ENCODE results near the gene AGBL1. TPM values are rescaled to one million over a fixed set of nuclear protein-coding genes. Genes with fewer than 3 reads are reported as not detected.

Gene AGBL1
- total RNA-seq, 1 donor from 2014 or later = not detected

DNA sequence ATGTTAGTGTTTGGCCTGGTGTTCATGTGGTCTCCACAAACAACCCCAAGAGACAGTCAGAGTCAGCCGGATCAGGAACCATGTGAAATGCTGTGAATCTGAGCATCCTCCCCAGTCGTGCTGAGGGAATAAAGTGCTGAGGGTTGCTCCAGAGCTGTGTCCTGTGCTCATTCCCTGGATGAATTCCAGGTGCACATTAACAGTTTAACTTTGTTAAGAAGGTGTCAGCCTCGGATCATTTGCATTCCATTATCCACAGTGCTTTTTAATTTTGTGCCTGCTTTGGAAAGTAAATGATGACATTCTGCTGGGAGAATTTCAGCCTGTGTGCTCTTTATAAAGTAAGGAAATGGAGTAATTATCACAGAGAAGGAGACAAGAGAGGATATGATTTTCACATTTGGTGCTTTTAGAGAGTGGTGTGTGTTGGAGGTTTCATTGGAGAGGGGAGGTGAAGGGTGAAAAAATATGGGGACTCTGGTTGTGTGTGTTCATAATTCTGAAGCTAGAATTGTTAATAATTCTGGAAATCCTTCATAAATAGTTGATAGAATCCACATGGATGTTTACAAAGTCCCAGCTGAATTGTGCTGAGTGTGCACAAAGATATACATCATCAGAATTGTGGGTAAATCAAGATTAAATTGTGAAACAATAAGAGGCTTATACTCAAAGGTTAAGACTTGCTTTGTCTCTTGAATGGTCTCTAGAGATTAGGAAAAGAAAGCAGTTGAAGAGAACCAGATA is 621.4 kb downstream of the AGBL1 start:
- DNase-seq (ENCODE audit: low read depth in 2 of 2) = no peak

DNA sequence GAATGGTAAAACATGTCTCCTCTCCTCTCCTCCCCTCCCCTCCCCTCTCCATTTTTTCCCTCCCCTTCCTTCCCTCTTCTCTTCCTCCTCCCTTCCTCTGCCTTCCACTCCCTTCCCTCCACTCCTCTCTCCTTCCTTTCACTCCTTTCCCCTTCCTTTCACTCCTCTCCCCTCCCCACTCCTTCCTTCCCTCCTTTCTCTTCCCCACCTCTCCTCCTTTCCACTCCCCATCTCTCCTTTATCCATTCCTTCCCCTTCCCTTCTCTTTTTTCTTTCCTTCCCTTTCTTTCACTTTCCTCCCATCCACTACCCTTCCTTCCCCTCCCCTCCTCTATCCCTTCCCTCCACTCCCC is 621.9 kb downstream of the AGBL1 start:
- DNase-seq (ENCODE audit: low read depth in 2 of 2) = no peak

DNA sequence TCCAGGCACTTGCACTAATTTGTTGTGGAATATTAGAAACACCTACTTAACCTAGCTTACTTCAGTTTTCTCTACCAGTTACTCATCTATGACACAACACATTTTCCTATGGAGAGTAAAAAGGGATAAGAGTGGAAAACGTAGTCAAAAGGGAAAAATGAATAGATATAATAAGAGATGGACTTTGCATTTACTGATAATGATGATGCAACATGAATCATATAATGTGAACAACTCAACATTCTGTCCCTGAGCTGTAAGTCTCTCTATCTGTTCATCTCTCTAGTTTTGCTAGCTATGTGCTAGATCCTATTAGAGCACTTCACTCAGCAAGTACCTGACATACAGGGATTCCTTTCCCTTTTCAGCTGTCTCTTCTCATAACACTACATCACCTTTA is 627.1 kb downstream of the AGBL1 start:
- no peak for DNase-seq (ENCODE audit: low read depth in 2 of 2)

DNA sequence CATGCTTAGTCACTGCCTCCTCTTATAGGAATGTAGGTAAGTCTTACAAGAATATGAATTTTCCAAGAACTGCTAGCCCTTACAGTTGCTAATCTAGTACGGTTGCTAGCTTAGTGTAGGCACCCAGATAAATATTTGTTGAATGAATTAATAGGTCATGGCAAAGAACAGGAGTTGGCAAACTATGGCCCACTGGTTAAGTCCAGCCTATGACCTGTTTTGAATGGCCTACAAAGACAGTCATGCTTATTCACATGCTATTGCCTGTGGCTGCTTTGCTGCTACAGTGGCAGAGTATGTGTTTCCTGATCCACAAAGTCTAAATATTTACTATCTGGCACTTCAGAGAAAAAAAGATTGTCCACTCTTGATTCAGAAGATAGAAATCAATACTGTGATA is 631.8 kb downstream of the AGBL1 start:
- no peak for DNase-seq (ENCODE audit: low read depth in 2 of 2)

DNA sequence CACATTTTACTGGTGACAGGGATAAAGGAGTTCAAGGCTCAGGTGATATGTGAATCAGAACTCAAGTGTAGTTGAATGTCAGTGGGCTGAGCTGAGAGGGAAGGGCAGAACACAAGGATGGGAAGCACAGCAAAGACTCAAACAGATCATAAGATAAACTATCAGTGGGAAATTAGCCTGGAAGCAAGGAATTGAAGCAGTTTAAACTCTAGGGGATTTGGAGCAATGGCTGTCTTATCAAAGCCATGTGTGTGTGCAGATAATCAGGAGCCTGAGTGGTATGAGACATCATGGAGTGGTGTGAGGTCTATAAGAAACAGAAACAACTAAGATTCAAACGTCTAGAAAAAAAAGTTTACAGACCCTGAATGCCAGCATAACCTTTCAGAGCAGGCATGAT is 634.6 kb downstream of the AGBL1 start:
- DNase-seq (ENCODE audit: low read depth in 2 of 2) = no peak

DNA sequence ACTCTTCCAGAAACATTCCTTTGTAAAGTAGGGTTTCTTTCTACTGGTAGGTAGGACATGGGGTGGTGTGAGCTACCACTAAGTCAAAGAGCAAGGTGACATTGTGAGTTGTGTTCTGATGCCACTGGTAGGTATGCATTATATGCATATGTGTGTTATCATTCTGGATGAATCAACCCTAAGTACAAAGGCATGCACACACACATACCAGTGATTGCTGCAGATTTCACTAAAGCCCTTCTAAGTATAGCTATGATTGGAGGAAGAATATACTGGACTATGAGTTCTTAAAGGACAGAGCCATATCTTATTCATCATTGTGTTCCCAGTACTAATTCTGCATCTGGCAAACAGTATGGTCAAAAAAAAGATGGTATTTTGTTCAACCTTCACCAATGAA is 646.0 kb downstream of the AGBL1 start:
- DNase-seq (ENCODE audit: low read depth in 2 of 2) = no peak

DNA sequence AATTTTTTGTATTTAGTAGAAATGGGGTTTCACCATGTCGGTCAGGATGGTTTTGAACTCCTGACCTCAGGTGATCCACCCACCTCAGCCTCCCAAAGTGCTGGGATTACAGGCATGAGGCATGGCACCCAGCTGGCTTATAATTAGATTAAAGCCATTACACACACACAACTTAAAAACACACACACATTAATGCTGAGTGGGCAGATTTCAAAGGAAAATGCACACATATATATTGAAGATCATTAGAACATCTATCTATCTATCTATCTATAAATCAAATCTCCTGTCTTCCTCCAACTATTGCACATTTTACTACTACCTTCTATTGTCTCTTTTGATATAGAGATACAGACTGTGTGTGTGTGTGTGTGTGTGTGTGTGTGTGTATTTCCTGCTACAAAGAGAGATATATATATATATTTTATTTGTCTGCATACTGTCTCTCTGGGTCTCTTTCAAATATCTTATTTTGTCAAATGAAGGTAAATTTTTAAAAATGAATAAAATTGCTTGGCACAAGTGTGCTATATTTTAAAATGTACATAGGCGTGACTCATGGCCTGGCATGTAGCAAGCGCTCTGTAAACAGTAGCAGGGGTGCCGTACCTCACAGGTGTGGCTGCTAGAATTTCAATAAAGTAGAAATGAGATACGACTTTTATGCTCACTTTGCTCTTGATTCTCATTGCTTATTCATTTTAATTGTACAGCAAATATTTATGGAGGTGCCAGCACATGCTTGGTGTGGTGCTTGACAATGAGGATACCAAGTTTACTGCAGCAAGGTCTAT is 655.8 kb downstream of the AGBL1 start:
- no peak for DNase-seq (ENCODE audit: low read depth in 2 of 2)

DNA sequence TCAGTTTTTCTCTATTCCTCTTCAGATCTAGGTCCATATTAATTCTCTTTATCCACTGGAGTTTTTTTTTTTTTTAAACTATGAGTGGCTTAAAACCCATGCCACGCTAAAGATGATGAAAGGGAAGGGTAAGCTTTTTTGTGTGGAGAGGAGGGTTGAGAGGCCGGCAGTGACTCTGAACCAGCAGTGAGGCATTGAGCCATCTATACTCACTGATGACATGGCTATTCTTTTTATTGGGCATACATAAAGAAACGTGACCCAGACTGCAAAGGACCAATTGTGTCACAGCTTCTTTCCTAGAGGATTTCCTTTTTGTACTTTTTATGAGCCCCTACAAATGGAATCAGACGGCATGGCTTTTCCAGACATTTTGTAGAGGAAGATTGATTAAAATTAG is 662.2 kb downstream of the AGBL1 start:
- no peak for DNase-seq (ENCODE audit: low read depth in 2 of 2)

DNA sequence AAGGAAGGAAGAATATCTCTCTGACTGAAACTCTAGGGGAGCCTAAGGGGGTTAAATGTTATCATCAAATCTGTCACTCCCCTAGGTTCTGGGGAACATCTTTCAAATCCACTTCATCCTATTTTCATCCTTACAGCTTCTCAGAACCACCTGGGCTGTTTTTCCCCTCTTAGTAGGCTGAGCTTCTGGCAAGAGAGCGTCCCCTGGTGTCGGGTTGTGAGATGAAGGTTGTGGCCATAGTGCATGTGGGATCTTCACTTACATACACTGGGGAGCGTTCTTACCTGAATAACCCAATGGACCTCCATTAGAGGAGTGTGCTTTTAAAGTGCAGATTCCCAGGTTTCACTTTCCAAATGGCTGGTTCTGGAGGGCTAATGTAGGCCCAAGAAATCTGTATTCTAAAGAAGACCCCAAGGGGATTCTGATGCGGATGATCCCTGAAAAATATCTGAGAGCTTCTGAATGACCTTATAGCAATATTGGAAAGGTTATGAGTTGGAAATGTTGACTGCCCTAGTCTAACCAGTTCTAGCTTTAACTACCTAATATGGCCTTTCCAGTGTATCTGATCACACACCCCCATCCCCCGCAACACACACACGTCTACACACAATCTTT is 663.7 kb downstream of the AGBL1 start:
- DNase-seq (ENCODE audit: low read depth in 2 of 2) = no peak

DNA sequence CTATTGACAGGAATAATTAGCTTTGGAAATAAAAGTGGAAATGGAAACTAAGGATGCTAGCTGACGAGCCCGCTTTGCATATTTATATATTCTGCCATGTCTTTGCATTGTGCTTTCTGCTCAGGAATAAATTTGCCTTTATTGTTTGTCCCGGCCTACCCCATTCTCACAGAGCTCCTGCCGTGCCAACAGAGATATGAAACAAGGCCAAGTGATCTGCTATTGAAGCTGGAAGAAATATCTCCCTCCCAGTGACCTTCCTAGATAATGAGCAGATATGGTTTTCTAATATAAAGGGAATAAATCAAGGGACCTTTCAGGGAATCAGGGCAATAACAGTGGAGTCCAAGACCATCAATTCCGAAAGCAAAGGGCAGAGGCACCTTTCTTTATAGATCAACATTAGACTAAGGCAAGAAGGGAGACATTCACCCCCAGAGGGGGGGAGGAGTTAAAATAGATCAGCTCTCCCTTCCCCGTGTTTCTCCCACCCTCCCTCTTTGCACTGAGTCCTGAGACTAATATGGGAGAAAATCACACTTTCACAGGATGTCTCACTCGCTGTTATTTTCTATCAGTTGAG is 664.6 kb downstream of the AGBL1 start:
- no peak for DNase-seq (ENCODE audit: low read depth in 2 of 2)

DNA sequence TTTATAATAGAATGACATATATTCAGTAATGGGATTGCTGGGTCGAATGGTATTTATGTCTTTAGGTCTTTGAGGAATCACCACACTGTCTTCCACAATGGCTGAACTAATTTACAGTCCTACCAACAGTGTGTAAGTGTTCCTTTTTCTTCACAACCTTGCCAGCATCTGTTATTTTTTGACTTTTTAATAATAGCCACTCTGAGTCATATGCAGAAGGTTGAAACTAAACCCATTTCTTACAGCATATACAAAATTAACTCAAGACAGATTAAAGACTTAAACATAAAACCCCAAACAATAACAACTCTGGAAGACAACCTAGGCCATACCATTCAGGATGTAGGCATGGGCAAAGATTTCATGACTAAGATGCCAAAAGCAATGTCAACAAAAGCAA is 671.4 kb downstream of the AGBL1 start:
- DNase-seq (ENCODE audit: low read depth in 2 of 2) = no peak

DNA sequence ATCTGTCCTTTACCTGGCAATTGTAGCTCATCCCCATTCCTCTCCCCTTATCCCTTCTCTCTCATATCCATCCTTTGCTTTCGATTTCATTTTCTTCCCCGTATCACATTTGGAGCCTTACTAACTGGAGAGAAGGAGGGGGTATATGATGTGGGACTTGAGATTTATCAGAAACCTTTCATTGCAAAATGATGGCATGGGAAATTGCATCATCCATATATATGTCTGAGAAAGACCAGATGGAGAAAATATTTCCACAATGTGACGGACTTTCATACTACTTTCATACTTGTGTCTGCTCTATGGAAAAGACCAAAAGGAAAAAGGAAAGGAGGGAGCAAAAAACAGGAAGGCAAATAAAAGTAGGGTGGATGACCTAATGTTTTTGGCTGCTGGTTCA is 675.2 kb downstream of the AGBL1 start:
- no peak for DNase-seq (ENCODE audit: low read depth in 2 of 2)

DNA sequence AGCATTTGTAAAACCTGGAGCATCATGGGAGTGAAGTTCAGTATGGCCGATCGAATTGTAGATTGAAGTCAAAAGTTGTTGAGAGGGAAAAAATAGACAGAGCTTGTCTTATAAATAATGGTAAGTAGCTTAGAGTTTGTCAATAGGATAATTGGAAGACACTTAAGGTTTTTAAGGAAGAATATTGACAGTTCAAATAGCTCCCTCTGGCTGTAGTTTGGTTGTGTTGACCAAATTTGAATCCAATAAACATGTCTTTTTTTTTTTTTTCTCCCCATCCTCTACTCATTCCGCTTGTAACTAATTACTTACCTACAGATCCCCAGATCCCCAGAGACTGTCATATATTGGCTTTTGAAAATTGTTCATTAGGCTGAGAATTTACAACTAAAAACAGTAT is 677.0 kb downstream of the AGBL1 start:
- DNase-seq (ENCODE audit: low read depth in 2 of 2) = no peak

DNA sequence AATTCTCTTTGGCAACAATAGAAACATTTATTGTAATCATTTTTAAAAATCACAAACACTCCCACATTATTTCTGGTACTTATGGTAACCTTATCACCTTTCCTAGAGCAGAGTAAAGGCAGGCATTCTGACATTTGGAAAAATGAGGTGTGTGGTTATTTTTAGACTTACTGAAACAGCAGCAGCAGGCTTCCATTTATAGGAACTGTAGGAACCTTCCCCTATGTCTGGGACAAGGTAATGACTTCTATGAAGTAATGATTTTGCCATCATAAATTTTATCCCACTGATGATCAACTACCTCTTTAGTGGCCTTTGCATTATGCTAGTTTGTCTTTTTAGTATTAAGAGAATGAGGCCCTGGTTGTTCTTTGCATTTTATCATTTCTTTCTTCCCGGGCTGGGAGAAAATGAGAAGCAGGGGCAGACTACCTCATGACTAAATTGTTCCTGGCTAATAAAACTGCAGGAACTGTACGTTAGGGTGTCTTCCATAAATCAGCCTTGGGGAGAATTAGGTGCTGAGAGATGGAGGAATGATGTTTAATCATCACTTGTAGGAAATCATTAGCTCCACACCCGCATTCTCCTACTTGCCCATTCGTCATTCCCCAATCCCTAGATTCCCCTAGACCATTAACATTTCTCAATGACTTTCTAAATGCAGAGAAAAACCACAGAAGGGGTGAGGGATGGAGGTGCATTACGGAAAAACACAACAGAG is 680.3 kb downstream of the AGBL1 start:
- no peak for DNase-seq (ENCODE audit: low read depth in 2 of 2)

DNA sequence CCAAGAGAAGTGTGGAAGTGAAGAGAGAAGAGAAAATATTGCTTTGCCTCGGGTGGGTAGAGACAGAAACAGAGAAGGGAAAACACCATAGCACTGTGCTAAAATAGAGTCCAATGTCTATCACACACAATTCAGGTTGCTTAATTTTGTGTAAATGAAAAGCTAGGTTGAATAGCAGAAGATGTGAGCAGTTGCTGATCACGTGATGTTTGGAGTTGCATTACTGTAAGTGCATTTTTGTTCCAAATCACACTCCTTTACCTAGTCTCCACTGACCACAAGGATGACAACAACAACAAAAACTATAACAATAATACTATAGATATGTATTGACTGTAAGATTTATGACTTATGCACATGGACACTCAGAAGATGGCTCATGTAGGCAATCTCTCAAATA is 683.2 kb downstream of the AGBL1 start:
- DNase-seq (ENCODE audit: low read depth in 2 of 2) = no peak

DNA sequence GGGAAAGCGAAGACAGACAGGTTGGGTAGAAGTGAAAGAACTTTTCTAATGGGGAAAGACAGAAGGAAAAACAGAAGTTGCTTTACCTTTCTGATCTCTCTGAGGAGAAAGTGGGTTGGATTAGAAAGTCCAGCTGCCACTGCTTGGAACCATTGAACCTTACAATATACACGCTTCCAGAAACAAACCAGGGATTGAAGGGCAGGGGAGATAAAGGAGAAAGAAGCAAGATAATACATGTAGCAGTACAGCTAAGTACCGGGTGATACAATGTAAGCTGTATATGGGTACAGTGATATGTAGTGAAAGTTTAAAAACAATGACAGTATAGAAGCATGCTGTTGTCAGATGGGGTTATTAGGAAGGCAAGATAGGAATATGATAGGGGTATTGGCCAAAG is 684.4 kb downstream of the AGBL1 start:
- DNase-seq (ENCODE audit: low read depth in 2 of 2) = no peak

DNA sequence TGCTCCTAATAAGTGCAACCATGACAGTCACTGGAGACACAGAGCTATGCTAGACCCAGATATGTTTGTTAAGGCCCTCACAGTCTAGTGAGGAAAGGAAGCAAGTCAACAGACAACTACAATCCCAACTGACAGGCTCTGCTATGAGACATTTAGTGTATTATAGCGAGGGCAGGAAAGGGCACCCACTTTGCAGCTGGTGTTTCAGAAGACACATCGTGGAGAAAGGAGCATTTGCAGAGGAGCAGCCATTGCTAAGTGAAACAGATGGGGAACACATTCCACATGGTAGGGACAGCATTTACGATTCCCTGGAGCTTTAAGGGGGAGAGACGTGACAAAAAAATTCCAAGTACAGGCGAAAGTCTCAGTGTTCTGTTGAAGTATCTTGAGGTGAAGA is 685.6 kb downstream of the AGBL1 start:
- DNase-seq (ENCODE audit: low read depth in 2 of 2) = no peak

DNA sequence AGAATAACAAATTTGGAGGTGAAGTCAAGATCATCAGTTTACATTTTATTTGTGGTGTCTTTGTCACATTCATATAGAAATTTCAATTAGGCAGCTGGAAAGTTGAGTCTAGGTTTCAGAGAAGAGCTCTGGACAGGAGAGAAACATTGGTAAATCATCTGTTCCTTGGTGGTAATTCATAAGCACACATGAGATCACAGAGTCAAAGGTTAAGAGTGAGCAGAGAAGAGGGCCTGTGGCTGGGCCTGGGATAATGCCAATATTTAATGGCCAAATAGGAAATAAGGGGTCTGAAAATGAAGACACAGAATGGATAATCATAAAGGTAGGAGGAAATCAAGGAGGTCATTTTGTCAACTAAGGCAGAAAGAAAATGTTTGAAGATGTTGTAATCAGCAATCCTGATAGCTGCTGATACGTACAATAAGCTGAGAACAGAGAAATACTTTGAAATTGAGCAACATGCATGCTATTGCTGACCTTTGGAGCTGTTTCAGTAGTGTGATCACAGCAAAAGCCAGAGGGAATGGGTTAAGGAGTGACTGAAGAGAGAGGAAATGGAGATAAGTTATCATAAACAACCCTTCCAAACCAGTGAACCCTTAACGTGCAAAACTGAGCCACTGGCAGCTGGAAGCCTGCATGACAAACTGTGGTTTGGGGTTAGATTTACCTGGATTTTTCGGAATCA is 692.8 kb downstream of the AGBL1 start:
- no peak for DNase-seq (ENCODE audit: low read depth in 2 of 2)

DNA sequence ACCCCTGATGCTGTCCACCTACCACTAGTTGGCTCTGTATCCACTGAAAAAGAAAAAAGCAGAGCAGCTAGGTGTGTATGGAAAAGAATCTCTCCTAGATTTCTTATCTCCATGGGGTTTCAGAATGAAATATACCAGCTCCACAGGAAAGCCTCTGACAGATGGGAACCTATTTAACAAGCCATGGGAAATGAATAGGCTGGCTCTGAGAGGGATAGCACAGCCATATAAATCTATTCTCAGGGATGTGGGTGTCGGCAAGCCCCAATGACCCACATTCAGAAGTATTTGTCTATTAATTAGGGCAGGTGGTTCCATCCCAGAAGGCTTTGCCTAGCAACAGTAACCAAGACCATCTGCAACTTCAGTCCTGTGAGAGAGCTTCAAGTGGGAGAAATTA is 694.1 kb downstream of the AGBL1 start:
- DNase-seq (ENCODE audit: low read depth in 2 of 2) = no peak

DNA sequence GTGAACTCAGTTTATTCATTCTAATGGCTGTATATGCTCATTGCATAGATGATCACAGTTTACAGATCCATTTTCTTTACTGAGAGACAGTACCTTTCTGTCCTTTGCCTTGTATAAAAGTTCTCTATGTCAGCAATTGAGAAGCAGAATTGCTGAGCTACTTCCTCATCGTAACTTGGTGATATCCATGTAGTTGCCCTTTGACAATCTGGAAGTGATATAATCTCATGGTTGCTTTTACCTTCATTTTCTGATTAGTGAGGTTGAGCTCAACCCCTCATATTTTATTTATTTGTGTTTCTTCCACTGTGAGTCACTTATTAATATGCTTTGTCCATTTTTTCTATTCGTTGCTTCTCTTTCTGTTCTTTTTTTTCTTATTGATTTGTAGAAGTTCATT is 696.5 kb downstream of the AGBL1 start:
- DNase-seq (ENCODE audit: low read depth in 2 of 2) = no peak

DNA sequence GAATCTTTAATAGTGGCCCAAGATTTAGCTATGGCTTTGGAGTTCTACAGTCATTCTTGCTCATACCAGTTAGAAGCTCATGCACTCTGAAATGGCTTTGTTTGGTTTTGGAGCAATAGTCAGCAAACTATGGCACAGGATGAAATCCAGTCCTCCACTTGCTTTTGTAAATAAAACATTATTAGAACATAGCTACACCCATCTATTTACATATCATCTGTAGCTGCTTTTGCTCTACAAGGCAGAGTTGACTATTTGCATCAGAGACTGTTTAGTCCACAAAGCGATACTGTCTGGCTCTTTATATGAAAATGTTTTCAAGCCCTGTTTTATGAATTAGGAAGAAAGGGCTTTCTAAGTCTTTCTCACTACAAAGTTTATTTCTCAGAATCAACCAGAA is 716.9 kb downstream of the AGBL1 start:
- no peak for DNase-seq (ENCODE audit: low read depth in 2 of 2)

Measured in lung microvascular endothelial cell (primary cell).